ENCODE data around the gene SPIN3. TPM values are rescaled to one million over a fixed set of nuclear protein-coding genes. Genes with fewer than 3 reads are reported as not detected.
"Not testable (repeated sequence)": the region's sequence is repeated elsewhere in the genome, so short reads cannot be mapped to it uniquely, and the experiment has no call there.

The SPIN3 gene
- total RNA-seq (10 to 100 TPM; 20.6 to 33.1 TPM), polyA plus RNA-seq (ENCODE audit: insufficient read length in 2 of 2) (10 to 100 TPM; 29.7 to 35.8 TPM)
- long read RNA-seq, donor 1, full-length matches to known transcripts, result 9 of 9 reads
- long read RNA-seq, donor 1, partial matches to known transcripts, result 0 of 9 reads
- long read RNA-seq, donor 1, other reads (novel, unspliced or antisense), result 0 of 9 reads
- long read RNA-seq, donor 2, full-length matches to known transcripts, result 5 of 5 reads
- long read RNA-seq, donor 2, partial matches to known transcripts, result 0 of 5 reads
- long read RNA-seq, donor 2, other reads (novel, unspliced or antisense), result 0 of 5 reads
- long read RNA-seq, donor 3, full-length matches to known transcripts, result 7 of 7 reads
- long read RNA-seq, donor 3, partial matches to known transcripts, result 0 of 7 reads
- long read RNA-seq, donor 3, other reads (novel, unspliced or antisense), result 0 of 7 reads
- long read RNA-seq, donor 4, full-length matches to known transcripts, result 9 of 9 reads
- long read RNA-seq, donor 4, partial matches to known transcripts, result 0 of 9 reads
- long read RNA-seq, donor 4, other reads (novel, unspliced or antisense), result 0 of 9 reads

DNA sequence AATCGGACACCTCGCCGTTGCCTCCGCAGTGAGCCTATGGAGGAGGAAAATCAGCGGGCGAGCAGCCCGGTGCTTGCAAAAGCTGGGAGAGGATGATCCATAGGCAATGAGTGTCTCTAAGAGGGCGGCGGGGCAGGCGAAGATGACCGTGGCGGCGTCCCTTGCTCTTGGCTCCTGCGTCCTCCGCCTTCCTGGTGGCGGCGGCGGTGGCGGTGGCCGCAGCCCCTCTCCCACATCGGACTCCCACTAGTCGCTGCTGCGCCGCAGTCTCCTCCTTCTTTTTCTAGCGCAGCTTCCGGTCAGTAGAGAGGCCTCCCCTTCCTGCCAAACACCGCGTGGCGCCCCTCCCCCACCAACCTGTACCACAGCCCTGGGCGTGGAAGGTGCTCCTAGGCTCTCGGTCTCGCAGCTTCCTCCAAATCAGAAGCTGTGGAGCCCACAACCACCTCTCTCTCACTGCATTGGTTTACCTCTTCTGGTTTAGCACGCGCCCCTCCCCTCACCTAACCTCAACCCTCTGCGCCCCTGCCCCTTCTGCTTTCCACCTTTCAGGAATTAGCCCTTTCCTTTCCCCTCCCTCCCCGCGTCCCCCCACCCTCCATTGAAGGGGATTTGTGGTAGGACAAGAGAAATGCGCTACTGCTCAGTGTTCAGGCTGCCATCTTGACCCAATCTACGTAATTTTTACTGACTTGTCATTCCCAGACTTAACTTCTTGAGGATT lies at the start of gene SPIN3:
TSS of gene SPIN3 (minus strand) at position 271 of the 724 bp plus-strand sequence. CDS start 594 bp downstream, outside the sequence.
- DNase-seq (ENCODE audit: low read depth in 4 of 6, low spot score in 6 of 6), result peak in 5 of 6 donors; percentile 58 to 95 (median 65)
- Histone ChIP-seq H3K4me1 (ENCODE audit: control insufficient read depth, insufficient read depth, low read length) (peaks cover 3% of the 10 kb centered on the region), H3K27ac (ENCODE audit: low read depth, low read length) (peak within 1 kb of the TSS; percentile 41), H3K9me3 (ENCODE audit: control insufficient read depth, insufficient read depth, low read length) (no peaks in the 10 kb centered on the region), H3K36me3 (ENCODE audit: control insufficient read depth, insufficient read depth, low read length) (no peaks in the 10 kb centered on the region), H3K27me3 (ENCODE audit: control insufficient read depth, insufficient read depth, low read length) (peaks cover 2% of the 10 kb centered on the region), H3K4me3 (ENCODE audit: low read depth, low read length) (peak within 1 kb of the TSS; percentile 55)
- 20% methylated on average over 34 of the region's 39 CpGs for WGBS (ENCODE audit: insufficient coverage)

DNA sequence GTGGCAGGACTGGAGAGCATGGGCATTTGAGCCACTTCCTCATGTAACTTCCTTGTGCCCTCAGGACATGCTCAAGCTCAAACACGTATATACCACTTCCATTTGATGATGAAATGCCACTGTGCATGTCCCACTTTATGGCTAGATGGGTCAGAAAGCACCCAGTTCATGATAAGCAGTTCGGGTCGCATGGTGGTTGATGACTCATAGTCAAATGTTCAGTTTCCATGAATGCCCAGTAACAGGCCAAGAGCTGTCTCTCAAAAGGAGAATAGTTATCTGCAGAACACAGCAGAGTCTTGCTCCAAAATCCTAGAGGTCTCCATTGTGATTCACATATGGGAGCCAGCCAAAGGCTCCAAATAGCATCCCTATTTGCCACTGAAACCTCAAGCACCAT lies 48.9 kb upstream of the SPIN3 start:
- H3K9me3 ChIP-seq (ENCODE audit: control insufficient read depth, insufficient read depth, low read length), result no peaks in the 10 kb centered on the region
- no peaks in the 10 kb centered on the region for H3K36me3 ChIP-seq (ENCODE audit: control insufficient read depth, insufficient read depth, low read length)
- no peak overlapping the region for H3K4me3 ChIP-seq (ENCODE audit: low read depth, low read length)
- H3K4me1 ChIP-seq (ENCODE audit: control insufficient read depth, insufficient read depth, low read length), result no peaks in the 10 kb centered on the region
- H3K27me3 ChIP-seq (ENCODE audit: control insufficient read depth, insufficient read depth, low read length), result no peaks in the 10 kb centered on the region
- WGBS (ENCODE audit: insufficient coverage), result 93% methylated on average over 2 of the region's 3 CpGs
- DNase-seq (ENCODE audit: low read depth in 4 of 6, low spot score in 6 of 6), result no peak
- H3K27ac ChIP-seq (ENCODE audit: low read depth, low read length), result no peak overlapping the region

DNA sequence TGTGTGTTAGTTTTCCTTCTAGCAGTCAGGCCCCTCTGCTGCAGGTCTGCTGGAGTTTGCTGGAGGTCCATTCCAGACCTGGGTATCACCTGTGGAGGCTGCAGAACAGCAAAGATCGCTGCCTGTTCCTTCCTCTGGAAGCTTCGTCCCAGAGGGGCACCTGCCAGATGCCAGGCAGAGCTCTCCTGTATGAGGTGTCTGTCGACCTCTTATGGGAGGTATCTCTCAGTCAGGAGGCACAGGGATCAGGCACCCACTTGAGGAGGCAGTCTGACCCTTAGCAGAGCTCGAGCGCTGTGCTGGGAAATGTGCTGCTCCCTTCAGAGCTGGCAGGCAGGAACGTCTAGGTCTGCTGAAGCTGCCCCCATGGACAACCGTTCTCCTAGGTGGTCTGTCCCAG lies 41.9 kb upstream of the SPIN3 start:
- H3K4me1 ChIP-seq (ENCODE audit: control insufficient read depth, insufficient read depth, low read length); DNase-seq (ENCODE audit: low read depth in 4 of 6, low spot score in 6 of 6); H3K36me3 ChIP-seq (ENCODE audit: control insufficient read depth, insufficient read depth, low read length); H3K4me3 ChIP-seq (ENCODE audit: low read depth, low read length); H3K9me3 ChIP-seq (ENCODE audit: control insufficient read depth, insufficient read depth, low read length); H3K27me3 ChIP-seq (ENCODE audit: control insufficient read depth, insufficient read depth, low read length); H3K27ac ChIP-seq (ENCODE audit: low read depth, low read length): not testable (repeated sequence)
- whole genome bisulfite sequencing (ENCODE audit: insufficient coverage), result 65% methylated on average over 7 of the region's 7 CpGs

DNA sequence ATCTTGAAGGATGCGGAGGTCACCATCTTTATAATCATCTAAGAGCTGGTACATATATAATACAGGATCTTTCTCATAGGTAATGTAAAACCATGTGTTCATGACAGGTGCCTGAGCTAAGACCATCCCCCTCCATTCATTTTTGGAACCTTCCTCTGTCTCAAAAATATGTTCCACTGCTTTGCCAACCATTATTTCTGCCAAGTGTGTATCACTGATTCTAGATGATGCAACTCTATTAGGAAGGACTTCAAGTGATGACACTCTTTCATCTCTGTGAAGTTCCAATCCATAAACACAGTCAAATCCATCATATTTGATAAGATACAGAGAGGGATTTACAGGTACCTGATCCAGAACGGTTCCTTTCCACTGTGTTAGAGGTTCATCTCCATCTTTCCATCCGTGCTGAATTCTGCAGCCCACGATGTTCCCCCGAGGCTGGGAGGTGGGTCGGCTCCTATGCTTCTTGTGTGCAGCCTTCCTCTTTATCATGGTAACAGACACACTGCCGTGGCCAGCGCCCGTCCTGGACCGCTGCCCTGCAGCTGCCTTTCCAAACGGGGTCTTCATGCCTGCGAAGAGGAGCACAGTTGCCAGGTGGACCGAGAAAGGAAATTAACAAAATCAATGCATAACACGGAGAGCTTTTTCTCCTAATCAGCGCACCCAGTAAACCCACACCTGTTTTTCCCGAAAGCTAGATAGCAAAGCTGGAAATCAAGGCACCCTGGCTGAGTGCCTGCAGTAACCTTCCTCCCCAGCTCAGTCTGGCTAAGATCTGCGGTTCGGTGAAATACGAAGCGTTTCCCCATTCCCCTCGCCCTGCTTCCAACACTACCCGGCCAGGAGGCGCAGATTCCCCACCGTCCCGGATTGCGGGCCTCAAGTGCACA lies 718 bp downstream of the SPIN3 start:
- 37% methylated on average over 24 of the region's 26 CpGs for WGBS (ENCODE audit: insufficient coverage)
- H3K36me3 ChIP-seq (ENCODE audit: control insufficient read depth, insufficient read depth, low read length), result no peaks in the 10 kb centered on the region
- peak overlapping the region; percentile 55 for H3K4me3 ChIP-seq (ENCODE audit: low read depth, low read length)
- H3K27ac ChIP-seq (ENCODE audit: low read depth, low read length), result peak overlapping the region; percentile 41
- peaks cover 3% of the 10 kb centered on the region for H3K4me1 ChIP-seq (ENCODE audit: control insufficient read depth, insufficient read depth, low read length)
- DNase-seq (ENCODE audit: low read depth in 4 of 6, low spot score in 6 of 6), result peak in 3 of 6 donors; percentile 4 to 30 (median 14)
- H3K9me3 ChIP-seq (ENCODE audit: control insufficient read depth, insufficient read depth, low read length), result no peaks in the 10 kb centered on the region
- peaks cover 2% of the 10 kb centered on the region for H3K27me3 ChIP-seq (ENCODE audit: control insufficient read depth, insufficient read depth, low read length)

DNA sequence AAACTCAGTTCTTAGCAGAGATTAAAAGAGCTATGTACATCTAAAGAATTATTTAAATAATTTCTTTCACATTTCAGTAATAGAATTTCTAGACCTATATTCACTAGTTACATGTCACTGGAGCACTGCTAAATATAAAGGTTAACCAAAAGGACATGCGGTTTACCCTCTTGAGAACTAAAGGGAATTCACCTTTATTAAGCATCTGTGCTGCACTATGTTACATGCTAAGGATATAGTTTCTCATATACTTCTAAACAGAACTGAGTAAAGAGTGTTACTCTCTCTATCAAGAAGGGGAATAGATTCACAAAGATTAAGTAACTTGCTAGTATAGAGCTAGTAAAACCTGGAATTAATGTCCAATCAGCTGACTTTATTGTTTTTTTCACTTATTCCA lies 7.6 kb downstream of the SPIN3 start:
- Histone ChIP-seq H3K27ac (ENCODE audit: low read depth, low read length) (no peak overlapping the region), H3K27me3 (ENCODE audit: control insufficient read depth, insufficient read depth, low read length) (peaks cover 6% of the 10 kb centered on the region), H3K9me3 (ENCODE audit: control insufficient read depth, insufficient read depth, low read length) (no peaks in the 10 kb centered on the region), H3K4me1 (ENCODE audit: control insufficient read depth, insufficient read depth, low read length) (no peaks in the 10 kb centered on the region), H3K4me3 (ENCODE audit: low read depth, low read length) (no peak overlapping the region), H3K36me3 (ENCODE audit: control insufficient read depth, insufficient read depth, low read length) (no peaks in the 10 kb centered on the region)
- DNase-seq (ENCODE audit: low read depth in 4 of 6, low spot score in 6 of 6), result no peak
- WGBS (ENCODE audit: insufficient coverage), result no CpG with 5 or more reads among the region's 1 CpG

DNA sequence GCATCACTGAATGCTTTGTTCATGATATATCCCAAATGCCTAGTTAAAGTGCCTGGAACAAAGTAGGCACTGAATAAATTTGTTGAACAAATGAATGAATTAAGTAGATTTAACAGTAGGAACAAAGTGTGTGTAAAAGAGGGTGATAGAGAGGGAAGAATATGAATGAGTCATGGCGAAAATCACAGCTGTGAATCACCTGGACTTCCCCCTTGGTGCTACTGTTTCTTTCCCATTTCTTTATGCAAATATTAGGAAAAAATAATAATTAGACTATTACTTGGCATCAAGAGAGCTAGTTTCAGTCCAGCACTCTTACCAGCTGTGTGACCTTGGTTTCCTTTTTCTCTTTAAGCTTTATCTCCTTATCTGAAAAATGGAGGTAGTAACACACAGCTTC lies 9.2 kb downstream of the SPIN3 start:
- no CpG with 5 or more reads among the region's 1 CpG for WGBS (ENCODE audit: insufficient coverage)
- Histone ChIP-seq H3K27me3 (ENCODE audit: control insufficient read depth, insufficient read depth, low read length) (peaks cover 11% of the 10 kb centered on the region), H3K4me1 (ENCODE audit: control insufficient read depth, insufficient read depth, low read length) (no peaks in the 10 kb centered on the region), H3K27ac (ENCODE audit: low read depth, low read length) (no peak overlapping the region), H3K4me3 (ENCODE audit: low read depth, low read length) (no peak overlapping the region), H3K9me3 (ENCODE audit: control insufficient read depth, insufficient read depth, low read length) (no peaks in the 10 kb centered on the region), H3K36me3 (ENCODE audit: control insufficient read depth, insufficient read depth, low read length) (no peaks in the 10 kb centered on the region)
- no peak for DNase-seq (ENCODE audit: low read depth in 4 of 6, low spot score in 6 of 6)

DNA sequence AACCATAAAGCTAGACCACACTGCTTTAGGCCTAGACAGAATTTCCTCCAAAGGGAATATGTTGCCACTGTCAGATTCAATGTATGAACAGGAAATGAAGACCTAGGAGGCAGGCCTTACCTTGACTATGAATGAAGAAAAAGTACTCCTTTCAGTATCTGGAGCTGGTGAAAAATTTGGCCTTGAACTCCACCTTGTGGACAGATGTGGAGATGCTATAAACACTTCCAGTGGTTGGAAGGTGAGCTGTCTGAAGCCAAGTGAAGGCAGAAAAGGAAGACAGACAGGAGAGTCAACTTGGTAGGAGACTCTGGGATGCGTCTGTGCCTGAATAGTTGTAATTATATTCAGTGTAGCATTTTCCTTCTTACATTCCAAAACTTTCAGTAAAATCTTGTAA lies 17.2 kb downstream of the SPIN3 start:
- Histone ChIP-seq H3K27me3 (ENCODE audit: control insufficient read depth, insufficient read depth, low read length) (peaks cover 8% of the 10 kb centered on the region), H3K4me1 (ENCODE audit: control insufficient read depth, insufficient read depth, low read length) (no peaks in the 10 kb centered on the region), H3K9me3 (ENCODE audit: control insufficient read depth, insufficient read depth, low read length) (no peaks in the 10 kb centered on the region), H3K27ac (ENCODE audit: low read depth, low read length) (no peak overlapping the region), H3K36me3 (ENCODE audit: control insufficient read depth, insufficient read depth, low read length) (no peaks in the 10 kb centered on the region), H3K4me3 (ENCODE audit: low read depth, low read length) (no peak overlapping the region)
- DNase-seq (ENCODE audit: low read depth in 4 of 6, low spot score in 6 of 6), result peak in 4 of 6 donors; percentile 15 to 70 (median 48)
- no CpG with 5 or more reads among the region's 1 CpG for WGBS (ENCODE audit: insufficient coverage)

DNA sequence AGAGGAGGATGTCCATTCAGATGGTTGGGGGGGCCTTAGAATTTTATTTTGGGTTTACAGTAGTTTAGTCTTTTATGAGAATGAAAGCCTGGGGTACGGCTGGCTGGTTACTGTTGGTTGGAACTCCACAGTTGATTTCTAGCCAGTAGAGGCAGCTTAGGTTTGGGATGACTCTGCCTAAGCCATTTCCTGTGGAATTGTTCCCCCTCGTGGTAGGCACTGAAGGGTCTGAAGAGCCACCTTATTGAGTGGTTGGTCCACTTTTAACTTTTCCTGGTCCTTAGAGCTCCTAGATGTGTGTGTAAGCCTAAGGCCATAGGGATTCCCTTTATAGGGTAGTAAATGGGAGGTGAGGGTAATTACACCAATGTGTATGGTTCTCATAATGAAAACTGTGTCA lies 19.7 kb downstream of the SPIN3 start:
- Histone ChIP-seq H3K36me3 (ENCODE audit: control insufficient read depth, insufficient read depth, low read length) (no peaks in the 10 kb centered on the region), H3K4me1 (ENCODE audit: control insufficient read depth, insufficient read depth, low read length) (no peaks in the 10 kb centered on the region), H3K27me3 (ENCODE audit: control insufficient read depth, insufficient read depth, low read length) (peaks cover 2% of the 10 kb centered on the region), H3K27ac (ENCODE audit: low read depth, low read length) (no peak overlapping the region), H3K9me3 (ENCODE audit: control insufficient read depth, insufficient read depth, low read length) (no peaks in the 10 kb centered on the region), H3K4me3 (ENCODE audit: low read depth, low read length) (no peak overlapping the region)
- WGBS (ENCODE audit: insufficient coverage), result 69% methylated on average over 2 of the region's 2 CpGs
- no peak for DNase-seq (ENCODE audit: low read depth in 4 of 6, low spot score in 6 of 6)

DNA sequence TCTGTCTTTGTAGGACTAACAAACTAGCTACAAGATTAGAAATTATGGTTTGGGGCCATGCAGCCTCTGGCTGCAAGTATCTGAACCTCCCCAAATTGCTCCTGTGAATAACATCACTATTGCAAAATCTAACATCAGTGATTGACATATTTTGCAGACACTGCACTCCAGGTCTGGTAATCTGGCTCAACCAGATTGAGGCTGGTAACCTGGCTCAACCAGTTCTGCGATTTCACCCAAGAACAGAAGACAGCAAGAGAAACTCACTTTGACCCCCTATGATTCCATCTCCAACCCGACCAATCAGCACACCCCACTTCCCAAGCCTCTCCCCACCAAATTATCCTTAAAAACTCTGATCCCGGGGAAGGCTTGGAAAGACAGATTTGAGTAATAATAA lies 20.9 kb downstream of the SPIN3 start:
- no peaks in the 10 kb centered on the region for H3K4me1 ChIP-seq (ENCODE audit: control insufficient read depth, insufficient read depth, low read length)
- no peak overlapping the region for H3K4me3 ChIP-seq (ENCODE audit: low read depth, low read length)
- WGBS (ENCODE audit: insufficient coverage), result 86% methylated on average over 2 of the region's 3 CpGs
- no peak overlapping the region for H3K27ac ChIP-seq (ENCODE audit: low read depth, low read length)
- H3K9me3 ChIP-seq (ENCODE audit: control insufficient read depth, insufficient read depth, low read length), result no peaks in the 10 kb centered on the region
- H3K36me3 ChIP-seq (ENCODE audit: control insufficient read depth, insufficient read depth, low read length), result no peaks in the 10 kb centered on the region
- H3K27me3 ChIP-seq (ENCODE audit: control insufficient read depth, insufficient read depth, low read length), result peaks cover 2% of the 10 kb centered on the region
- no peak for DNase-seq (ENCODE audit: low read depth in 4 of 6, low spot score in 6 of 6)
